ENCODE data around the gene SPATA21. TPM values are rescaled to one million over a fixed set of nuclear protein-coding genes. Genes with fewer than 3 reads are reported as not detected.

Gene SPATA21
- polyA plus RNA-seq, 3 donors, result not detected

DNA sequence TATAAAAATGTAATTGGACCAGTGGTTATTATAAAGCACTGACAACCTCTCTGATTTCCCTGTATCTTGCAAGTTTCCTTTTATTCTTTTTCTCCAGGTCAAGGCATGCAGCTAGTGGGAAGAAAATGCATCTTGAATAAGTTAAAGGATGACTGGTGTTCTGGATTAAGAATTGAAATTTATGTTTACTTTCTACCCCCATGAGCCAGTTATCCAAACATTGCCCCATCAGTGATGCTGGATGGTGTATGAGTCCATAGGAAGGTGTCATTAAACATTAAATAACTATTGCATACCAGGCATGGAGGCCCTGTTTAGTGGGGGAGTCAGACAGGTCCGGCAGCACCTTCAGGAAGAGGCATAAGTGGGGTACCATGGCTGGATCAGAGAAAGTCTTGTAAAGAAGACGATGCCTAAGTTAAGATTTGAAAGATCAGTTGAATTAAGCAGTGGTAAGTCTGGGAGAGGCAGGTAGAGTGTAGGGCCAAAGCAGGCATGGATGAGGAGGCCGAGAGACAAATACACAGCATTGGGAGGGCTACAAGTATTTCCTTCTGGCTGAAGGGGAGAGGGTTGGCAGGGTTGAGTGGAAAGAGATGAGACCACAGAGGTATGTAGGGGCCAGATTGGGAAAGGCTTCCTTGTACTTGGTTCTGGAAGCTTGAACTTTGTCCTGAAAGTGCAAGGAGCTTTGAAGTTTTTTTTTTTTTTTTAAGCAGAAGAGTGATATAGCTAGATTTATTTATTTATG is 64.5 kb downstream of the SPATA21 start:
- H3K27me3 ChIP-seq (ENCODE audit: control insufficient read depth in 2 of 2, insufficient read depth in 2 of 2, low read length in 2 of 2), result no peaks in the 10 kb centered on the region
- Mint-ChIP-seq H3K4me1 (peaks cover 74% of the 10 kb centered on the region), H3K27ac (peak overlapping the region; percentile 25 to 91 (median 73)), H3K4me3 (no peak overlapping the region), H3K27me3 (ENCODE audit: low read depth in 3 of 3) (no peaks in the 10 kb centered on the region), H3K9me3 (no peaks in the 10 kb centered on the region), H3K36me3 (peaks cover 20 to 34% of the 10 kb centered on the region in 2 donors)
- no peak overlapping the region for H3K4me2 ChIP-seq (replicated peaks; ENCODE audit: extremely low read depth, low read length, poor library complexity, severe bottlenecking)
- H2AFZ ChIP-seq (ENCODE audit: insufficient read depth, low read depth, low read length, poor library complexity, severe bottlenecking), result no peak overlapping the region
- H3K27ac ChIP-seq (ENCODE audit: low read depth in 1 of 2, low read length in 2 of 2), result no peak overlapping the region
- H4K20me1 ChIP-seq (ENCODE audit: insufficient read depth, low read length), result peaks cover 99% of the 10 kb centered on the region
- intact Hi-C loops (cut with micrococcal nuclease), result no loop called here
- H3K9me3 ChIP-seq (replicated peaks in 1 of 2; ENCODE audit: control insufficient read depth in 1 of 2, insufficient read depth in 1 of 2, low read length in 2 of 2), result no peaks in the 10 kb centered on the region
- H3K4me1 ChIP-seq (ENCODE audit: control insufficient read depth in 1 of 2, insufficient read depth in 2 of 2, low read length in 2 of 2), result peaks cover 38 to 72% of the 10 kb centered on the region in 2 donors
- peaks cover 100% of the 10 kb centered on the region for H3K79me2 ChIP-seq (ENCODE audit: insufficient read depth, low read length)
- DNase-seq, result no peak
- peaks cover 0 to 3% of the 10 kb centered on the region in 2 donors for H3K36me3 ChIP-seq (replicated peaks in 1 of 2; ENCODE audit: control insufficient read depth in 1 of 2, insufficient read depth in 2 of 2, low read length in 2 of 2)
- TF ChIP-seq, protein P1, sequence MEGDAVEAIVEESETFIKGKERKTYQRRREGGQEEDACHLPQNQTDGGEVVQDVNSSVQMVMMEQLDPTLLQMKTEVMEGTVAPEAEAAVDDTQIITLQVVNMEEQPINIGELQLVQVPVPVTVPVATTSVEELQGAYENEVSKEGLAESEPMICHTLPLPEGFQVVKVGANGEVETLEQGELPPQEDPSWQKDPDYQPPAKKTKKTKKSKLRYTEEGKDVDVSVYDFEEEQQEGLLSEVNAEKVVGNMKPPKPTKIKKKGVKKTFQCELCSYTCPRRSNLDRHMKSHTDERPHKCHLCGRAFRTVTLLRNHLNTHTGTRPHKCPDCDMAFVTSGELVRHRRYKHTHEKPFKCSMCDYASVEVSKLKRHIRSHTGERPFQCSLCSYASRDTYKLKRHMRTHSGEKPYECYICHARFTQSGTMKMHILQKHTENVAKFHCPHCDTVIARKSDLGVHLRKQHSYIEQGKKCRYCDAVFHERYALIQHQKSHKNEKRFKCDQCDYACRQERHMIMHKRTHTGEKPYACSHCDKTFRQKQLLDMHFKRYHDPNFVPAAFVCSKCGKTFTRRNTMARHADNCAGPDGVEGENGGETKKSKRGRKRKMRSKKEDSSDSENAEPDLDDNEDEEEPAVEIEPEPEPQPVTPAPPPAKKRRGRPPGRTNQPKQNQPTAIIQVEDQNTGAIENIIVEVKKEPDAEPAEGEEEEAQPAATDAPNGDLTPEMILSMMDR (IDR thresholded peaks at IDR 0.05), result no peak
- 97% methylated on average over 3 of the region's 3 CpGs for WGBS (ENCODE audit: insufficient coverage)
- H3K9ac ChIP-seq (ENCODE audit: insufficient read depth, low read length, poor library complexity, severe bottlenecking), result no peak overlapping the region
- H3K4me3 ChIP-seq (replicated peaks in 1 of 3; ENCODE audit: low read depth in 2 of 3, low read length in 3 of 3), result no peak overlapping the region

DNA sequence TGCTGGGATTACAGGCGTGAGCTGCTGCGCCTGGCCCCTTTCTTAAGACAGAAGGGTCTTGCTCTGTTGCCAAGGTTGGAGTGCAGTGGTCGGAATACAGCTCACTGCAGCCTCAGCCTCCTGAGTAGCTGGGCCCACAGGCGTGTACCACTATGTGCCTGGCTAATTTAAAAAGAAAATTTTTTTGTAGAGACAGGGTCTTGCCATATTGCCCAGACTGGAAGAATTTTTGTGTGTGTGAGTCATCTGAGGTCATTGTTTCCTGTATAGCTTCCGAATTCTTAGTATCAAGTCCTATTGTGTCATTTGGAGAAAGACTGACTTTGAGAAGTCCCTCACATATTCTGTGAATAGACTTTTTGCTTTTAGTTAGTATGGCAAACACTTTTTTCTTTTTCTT is 65.5 kb downstream of the SPATA21 start:
- Histone ChIP-seq H2AFZ (ENCODE audit: insufficient read depth, low read depth, low read length, poor library complexity, severe bottlenecking) (no peak overlapping the region), H3K9me3 (replicated peaks in 1 of 2; ENCODE audit: control insufficient read depth in 1 of 2, insufficient read depth in 1 of 2, low read length in 2 of 2) (no peaks in the 10 kb centered on the region), H3K27me3 (ENCODE audit: control insufficient read depth in 2 of 2, insufficient read depth in 2 of 2, low read length in 2 of 2) (no peaks in the 10 kb centered on the region), H3K36me3 (replicated peaks in 1 of 2; ENCODE audit: control insufficient read depth in 1 of 2, insufficient read depth in 2 of 2, low read length in 2 of 2) (no peaks in the 10 kb centered on the region), H3K79me2 (ENCODE audit: insufficient read depth, low read length) (peaks cover 94% of the 10 kb centered on the region), H4K20me1 (ENCODE audit: insufficient read depth, low read length) (peaks cover 92% of the 10 kb centered on the region), H3K27ac (ENCODE audit: low read depth in 1 of 2, low read length in 2 of 2) (peak overlapping the region; percentile 23 to 57), H3K9ac (ENCODE audit: insufficient read depth, low read length, poor library complexity, severe bottlenecking) (no peak overlapping the region), H3K4me2 (replicated peaks; ENCODE audit: extremely low read depth, low read length, poor library complexity, severe bottlenecking) (peak overlapping the region; percentile 22), H3K4me3 (replicated peaks in 1 of 3; ENCODE audit: low read depth in 2 of 3, low read length in 3 of 3) (no peak overlapping the region), H3K4me1 (ENCODE audit: control insufficient read depth in 1 of 2, insufficient read depth in 2 of 2, low read length in 2 of 2) (peaks cover 38 to 72% of the 10 kb centered on the region in 2 donors)
- intact Hi-C loops (cut with micrococcal nuclease), result loop anchor here in 1 of 2 donors (2.0 kb wide), 1 partner anchor 19 kb away; no protein-coding TSS in a partner anchor
- Mint-ChIP-seq H3K27ac (peak overlapping the region; percentile 73 to 91 (median 86)), H3K4me3 (no peak overlapping the region), H3K4me1 (peaks cover 70% of the 10 kb centered on the region), H3K36me3 (peaks cover 19 to 34% of the 10 kb centered on the region in 2 donors), H3K9me3 (no peaks in the 10 kb centered on the region), H3K27me3 (ENCODE audit: low read depth in 3 of 3) (no peaks in the 10 kb centered on the region)
- peak; percentile 63 to 87 (median 86) for DNase-seq
- TF ChIP-seq, protein P1 (IDR thresholded peaks at IDR 0.05), result no peak
- 80% methylated on average over 4 of the region's 5 CpGs for WGBS (ENCODE audit: insufficient coverage)

Measured in CD14-positive monocyte (primary cell).